ENCODE data around the gene SPOCK1.

SPOCK1 gene

DNA sequence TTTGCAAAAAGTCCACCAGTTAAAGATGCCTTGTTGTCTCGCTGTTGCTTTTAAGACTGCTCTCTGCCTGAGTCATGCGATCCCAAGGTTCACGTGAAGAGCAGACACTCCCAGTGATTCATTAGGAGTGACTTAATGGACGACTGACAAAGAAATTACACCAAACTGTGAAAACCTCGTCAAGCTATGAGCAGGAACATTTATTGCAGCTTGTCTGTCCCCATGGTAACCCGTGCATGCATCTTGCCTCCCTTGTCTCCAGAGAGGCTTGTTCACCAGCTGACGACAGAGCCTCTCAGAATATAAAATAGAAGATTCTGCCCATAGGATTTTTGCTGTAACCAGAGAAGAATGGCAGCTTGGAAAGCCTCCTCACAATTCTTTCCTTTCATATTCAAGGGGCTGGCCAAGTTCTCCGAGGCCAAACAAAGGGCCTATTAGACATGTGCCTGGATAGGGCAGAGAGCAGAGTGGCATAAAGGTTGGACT, 352.7 kb downstream of the SPOCK1 start:
- peak; percentile 91 for DNase-seq (ENCODE audit: low read depth)

DNA sequence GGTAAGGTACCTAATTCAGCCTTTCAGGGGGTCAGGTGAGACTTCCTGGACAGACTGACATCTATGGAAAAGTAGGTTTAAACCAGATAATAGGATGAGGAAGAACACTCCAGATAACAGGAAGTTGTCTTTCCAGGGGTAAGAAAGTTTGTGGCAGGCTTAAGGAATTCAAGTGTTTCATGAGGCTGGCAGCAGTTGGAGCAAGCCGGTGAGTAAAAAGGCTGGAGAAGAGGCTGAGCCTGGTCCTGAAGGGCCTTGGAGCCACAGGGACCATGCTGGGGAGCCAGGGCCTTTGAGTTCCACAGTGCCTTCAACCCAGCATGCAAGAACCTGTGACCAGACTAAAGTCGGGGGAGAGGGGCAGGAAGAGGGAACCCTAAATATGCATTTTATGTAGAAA, 353.4 kb downstream of the SPOCK1 start:
- no peak for DNase-seq (ENCODE audit: low read depth)

DNA sequence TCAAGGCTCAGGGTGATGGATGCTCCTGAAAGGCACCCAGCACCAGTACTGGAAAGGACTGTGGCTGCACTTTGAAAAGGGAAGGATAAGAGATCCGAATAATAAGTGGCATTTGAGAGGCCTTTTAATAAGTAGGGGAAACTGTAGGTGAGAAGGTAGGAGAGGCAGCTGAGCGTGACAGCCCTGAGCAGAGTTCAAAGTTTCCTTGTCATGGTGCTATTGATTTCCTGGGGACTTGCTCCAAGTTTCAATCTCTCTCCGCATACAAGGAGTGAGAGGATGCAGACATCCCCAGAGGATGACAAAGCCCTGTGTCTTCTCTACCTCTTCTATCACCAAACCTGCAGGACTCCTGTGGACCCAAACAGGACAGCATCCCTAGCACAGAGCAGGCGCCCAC, 354.5 kb downstream of the SPOCK1 start:
- DNase-seq (ENCODE audit: low read depth) = no peak

DNA sequence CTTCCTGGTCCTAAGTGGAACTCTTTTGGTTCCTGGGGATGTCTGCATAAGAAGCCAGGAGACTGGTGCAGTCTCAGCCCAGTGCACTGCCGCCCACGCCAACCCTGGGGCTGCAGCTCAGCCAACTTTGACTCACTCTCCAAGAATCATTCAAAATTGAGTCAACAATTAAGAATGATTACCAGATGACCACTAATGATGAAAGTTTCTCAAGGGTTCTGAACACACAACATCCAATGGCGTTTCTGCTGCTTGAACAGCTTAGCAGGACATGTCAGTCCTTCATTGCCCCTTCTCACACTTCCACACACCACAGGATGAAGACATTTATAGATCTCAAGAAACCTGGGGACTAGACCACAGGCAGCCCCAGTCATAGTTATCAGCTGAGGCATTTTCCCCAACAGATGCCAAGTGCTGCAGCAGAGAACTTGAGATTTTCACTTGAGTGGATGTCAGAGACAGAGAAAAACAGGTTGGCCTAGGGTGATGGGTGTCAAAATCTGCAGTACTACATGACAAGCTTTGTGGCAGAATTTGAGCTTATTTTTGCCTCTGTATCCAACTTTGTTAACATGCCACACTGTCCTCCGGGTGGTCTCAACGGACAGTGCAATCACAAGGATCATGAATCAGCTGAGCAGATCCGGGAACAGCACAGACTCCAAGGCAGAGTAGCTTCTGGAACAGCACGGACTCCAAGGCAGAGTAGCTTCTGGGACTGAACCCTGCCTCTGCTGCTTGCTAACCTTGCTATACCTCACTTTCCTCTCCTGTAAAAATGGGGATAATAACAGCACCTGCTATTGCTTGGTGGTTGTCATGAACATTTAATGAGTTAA, 356.1 kb downstream of the SPOCK1 start:
- DNase-seq (ENCODE audit: low read depth) = peak; percentile 82

DNA sequence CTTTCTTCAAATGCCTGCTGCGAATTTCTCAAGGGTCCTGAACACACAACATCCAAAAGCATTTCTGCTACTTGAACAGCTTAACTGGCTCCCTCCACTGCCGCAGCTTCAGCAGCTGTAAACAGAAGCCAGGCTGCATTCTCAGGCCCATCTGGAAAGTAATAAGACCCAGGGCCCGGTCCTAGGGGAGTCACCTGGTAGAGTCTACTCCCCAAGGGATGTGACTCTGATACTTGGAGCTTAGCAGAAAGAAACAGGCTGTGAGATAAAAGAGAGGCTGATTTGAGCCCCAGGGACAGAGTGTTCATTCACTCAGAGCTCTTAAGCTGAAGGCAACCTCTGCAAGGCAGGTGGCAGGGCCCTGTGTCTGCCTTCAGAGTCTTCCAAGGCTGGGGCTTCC, 356.8 kb downstream of the SPOCK1 start:
- DNase-seq (ENCODE audit: low read depth) = no peak

DNA sequence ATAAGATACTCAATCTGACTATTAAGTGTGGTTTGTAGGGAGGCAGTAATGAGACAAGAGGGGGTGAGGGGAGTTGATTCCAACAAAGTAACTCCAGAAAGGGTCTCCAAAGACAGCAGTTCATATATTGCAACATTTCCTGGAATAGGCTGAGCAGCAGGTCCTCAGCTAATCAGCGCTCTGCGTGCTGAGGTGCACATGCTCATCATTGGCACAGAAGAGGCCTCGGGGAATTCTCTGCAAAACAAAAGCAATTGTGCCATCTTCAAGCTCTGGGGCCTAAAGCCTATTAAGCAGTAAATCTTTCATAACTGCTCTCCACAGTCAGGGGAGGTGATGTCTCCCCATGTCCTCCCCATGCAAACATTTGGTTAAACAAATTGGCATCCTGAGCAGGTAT, 357.3 kb downstream of the SPOCK1 start:
- DNase-seq (ENCODE audit: low read depth) = no peak

DNA sequence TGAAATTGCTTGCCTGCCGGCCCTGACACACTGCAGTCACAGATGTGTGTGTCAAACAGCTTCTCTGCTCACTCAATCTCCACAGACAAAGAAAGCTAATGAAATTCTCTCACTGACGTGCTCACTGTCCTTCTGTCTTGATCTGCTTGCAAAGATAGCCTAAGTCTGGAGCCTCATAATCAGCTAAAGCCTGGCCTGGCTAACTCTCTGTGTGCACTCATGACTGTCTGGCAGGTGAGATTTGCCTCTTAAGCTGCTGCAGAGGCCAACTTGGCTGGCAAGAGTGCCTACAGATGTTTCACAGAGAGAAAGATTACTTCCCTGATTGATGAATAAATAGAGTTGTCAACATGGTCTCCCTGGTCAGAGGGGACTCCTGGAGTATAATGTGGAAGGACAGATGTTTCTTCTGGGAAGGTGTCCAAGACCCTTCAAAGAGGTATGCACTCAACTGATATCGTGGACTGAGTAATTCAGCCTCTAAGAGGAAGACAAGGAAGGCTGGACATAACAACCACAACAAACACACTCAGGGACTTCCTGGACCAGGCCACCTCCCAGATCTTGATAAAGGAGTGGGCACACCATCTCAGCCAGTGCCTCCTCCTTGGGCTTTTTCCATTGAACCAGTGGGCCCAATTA, 362.0 kb downstream of the SPOCK1 start:
- DNase-seq (ENCODE audit: low read depth) = no peak

DNA sequence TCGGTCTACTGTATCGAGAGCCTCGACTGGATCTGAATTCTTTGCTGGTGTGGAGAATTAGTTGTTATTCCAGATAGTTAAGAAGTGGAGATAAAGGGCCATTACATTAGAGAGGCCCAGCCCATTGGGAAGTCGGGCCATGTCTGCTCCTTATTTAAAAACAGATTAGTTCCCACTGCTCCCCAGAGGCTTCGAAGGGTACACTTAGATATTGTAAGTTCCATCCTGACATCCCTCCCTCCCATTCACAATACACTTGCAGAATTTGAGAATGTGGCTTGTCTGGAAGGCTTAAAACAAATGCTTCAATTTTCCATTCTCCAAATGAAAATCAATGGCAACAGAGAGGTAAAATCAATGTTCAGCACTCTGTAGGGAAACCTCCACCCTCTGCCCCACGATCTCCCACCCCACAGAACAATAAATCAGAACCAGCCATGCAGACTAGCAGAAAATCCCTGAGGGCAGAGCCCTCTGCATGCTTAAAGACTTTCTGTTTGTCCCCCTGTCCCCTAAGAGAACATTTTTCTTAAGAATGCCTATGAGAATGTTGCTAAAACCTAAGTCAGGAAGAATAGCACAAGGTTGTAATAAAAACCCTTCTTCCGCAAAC, 364.1 kb downstream of the SPOCK1 start:
- no peak for DNase-seq (ENCODE audit: low read depth)

DNA sequence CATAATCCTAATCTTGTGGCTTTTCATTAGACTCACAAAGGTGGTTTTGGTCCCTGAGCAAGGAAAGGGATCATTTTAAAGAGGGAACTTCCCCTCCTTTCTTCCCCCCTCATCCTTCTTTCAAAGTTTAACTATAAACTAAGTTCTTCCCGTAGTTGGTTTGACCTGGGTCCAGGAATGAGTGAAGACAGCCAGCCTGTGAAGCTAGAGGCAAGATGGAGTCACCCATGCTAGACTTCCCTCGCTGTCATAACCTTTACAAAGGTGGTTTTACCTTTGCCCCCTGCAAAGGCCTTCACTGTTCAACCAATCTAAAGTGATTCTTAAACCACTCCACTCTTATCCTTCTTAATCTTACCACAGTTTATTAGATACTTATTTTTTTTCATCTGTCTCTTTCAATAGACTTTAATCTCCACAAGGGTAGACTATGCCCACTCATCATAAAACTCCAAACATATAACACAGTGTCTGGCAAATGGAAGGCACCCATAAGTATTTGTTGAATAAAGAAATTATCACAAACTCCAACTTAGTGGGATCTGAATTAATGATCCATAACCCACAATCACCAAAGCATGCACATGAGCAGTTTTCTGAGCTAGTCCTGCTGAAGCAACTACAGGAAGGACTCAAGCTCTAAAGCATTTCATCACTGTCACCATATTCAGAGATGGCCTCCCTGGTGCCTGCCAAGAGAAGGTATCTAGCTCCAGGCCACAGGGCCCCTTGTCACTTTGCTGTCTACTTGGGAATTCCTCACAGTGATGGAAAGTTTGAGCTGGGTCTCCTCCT, 369.0 kb downstream of the SPOCK1 start:
- DNase-seq (ENCODE audit: low read depth) = no peak

DNA sequence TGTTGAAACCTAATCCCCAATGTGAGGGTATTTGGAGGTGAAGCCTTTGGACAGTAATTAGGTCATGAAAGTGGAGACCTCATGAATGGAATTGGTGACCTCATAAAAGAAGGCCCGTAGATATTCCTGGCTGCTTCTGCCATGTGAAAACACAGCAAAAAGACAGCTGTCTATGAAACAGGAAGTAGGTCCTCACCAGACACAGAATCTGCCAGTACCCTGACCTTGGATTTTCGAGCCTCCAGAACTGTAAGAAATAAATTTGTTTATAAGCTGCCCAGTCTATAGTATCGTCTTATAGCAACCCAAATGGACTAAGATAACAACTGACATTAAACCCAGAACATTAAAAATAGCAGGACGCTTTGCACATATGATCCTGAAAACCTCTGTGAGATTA, 371.1 kb downstream of the SPOCK1 start:
- no peak for DNase-seq (ENCODE audit: low read depth)

DNA sequence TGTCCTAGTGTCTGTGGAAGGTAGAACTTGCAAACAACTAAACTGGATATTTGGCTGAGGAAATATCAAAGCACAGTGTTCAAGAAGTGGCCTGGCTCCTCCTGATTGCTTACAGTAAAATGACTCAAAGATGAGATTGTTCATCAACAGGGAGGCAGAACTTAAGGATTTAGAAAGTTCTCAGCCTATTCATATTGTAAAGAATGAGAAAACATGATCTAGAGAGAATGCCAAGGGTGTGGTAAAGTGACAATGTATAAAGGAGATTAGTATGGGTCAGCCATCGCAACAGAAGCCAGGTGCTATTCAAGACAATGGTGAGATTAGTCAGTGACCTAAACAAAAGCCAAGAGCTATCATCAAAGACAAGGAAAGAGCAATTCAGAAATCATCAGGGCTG, 372.3 kb downstream of the SPOCK1 start:
- DNase-seq (ENCODE audit: low read depth) = no peak

DNA sequence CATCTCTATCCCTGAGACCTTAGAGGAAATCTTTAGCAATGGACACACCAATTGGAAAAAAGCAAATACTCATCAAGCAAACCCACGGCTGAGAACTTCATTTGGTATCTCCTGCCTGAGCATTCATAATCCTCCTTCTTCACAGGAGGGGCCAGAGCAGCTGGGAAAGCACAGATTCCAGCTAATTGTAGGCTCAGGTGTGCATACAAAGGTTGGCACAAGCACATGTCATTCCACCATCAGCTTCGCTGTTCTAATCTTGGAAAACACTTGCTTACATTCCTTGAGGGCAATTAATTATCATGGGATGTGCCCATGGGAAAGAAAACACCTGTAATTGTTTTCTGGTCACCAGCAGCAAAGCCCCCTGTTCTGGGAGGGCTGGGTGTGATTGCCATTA, 376.6 kb downstream of the SPOCK1 start:
- no peak for DNase-seq (ENCODE audit: low read depth)

DNA sequence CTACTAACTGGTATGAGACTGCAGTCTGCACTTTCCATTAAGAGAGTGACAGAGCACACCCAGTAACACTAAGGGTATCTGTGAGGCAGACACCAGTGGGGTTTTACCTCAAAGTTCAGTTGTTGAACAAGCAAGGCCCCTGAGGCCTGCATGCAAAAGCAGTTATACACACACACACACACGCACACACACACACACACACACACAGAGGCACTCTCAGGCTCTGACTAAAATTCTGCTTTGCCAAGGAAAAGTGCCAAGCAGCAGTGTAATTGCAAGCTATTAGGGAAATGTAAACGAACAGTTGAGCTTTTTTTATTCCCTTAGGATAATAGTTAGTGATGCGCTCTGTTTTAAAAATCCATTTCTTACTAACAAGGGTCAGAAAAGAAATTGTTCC, 377.1 kb downstream of the SPOCK1 start:
- no peak for DNase-seq (ENCODE audit: low read depth)

DNA sequence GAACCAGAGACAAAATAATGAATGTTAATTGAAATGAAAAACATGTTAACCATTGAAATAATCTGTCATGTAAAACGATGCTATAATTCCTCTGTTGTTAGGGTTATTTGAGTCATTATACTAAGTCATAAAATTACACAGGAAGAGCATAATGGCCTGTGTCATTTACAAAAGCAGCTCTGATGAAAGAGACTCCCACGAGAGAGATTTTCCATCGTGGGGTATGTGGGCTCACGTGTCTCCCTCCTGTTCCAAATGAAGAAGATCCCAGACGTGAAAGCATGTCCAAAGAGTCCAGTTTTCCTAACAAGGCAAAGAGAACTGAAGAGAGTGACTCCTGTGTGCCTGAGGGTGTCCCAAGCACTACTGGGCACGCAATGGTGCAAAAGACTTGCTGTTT, 379.8 kb downstream of the SPOCK1 start:
- DNase-seq (ENCODE audit: low read depth) = no peak

DNA sequence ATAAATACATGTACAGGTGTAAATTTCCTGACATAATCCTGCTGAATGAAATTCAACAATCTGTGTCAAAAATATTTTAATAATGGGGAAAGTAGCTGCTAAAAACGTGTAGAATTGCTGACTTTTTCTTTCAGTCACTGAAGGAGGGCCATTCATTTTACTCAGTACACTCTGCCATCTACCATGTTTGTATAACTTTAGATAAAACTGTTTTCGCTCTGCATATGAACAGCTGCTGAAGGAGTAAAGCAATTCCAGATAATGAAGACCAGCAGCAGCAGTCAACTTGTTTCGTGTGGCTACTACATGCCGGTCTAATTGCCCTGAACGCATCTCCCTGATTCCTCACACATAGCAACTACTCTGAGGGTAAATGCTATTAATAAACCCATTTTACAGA, 380.5 kb downstream of the SPOCK1 start:
- DNase-seq (ENCODE audit: low read depth) = no peak

DNA sequence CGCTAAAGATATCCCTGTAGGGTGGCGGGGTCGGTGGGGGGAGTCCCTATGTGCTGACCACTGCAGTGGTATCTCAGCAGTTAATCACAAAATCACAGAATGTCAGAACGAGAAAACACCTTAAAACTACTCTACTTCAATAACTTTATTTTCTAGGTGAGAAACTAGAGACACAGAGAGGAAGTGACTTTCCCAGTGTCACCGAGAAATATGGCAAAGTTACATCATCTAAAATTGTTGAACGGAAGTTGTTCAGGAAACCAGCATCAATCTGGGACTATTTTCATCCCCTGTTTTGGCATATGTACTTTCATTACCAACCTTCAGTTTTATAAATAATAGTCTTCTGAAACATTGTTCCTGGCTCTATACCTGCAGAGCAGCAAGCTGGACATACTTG, 384.0 kb downstream of the SPOCK1 start:
- no peak for DNase-seq (ENCODE audit: low read depth)

DNA sequence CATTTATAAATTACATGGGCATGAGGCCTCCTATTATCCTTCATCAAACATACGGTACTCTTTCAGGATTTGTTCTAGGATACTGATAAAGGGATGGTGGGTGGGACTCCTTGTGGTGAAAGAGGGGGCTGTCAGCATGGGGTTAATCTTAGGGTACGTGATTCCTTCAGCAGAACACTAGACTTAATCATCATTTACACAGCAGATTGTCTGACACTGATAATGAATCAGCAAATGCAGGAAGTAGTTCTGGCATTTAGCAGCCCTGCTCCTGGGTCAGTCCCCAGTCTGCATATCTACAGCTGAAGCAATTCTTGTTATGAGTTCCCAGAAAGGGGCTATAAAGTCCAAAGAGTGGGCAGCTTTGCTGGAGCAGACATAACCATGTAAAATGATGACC, 384.6 kb downstream of the SPOCK1 start:
- DNase-seq (ENCODE audit: low read depth) = peak; percentile 23

DNA sequence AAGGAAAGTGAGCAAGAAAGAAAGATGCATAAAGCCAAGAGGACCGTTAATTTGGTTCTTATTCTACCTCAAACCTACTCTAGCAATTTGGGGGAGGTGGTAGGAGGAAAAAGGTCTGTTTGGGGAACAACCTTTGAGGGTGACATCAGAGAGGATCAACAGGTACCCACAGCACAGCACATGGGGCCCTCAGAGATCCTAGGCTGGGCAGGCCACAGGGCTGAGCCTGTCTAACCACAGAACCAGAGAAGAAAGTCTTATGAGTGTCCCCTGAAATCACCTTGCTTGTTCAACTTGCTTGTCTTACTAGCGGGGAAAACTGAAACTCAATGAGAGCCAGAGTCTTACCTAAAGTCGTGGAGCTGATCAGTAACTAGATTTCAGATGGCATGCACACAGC, 385.2 kb downstream of the SPOCK1 start:
- DNase-seq (ENCODE audit: low read depth) = no peak

DNA sequence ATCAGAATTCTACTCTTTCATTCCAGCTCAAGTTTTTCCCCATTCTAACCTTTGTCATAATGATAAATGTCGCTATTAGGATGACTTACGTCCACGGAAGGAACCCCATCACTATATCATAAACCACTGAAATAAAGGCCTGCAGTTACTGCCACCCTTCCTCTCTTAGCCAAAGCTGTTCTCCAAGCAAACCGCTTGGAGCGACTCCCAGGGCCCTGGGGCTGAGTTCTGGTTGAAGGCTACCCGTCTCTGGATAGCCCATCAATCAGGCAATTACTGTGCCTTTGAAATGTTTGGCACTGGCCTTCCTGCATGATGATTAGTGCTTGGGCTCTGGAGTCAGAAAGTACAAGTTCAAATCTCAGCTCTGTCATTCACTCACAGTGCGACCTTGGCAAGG, 386.0 kb downstream of the SPOCK1 start:
- no peak for DNase-seq (ENCODE audit: low read depth)

DNA sequence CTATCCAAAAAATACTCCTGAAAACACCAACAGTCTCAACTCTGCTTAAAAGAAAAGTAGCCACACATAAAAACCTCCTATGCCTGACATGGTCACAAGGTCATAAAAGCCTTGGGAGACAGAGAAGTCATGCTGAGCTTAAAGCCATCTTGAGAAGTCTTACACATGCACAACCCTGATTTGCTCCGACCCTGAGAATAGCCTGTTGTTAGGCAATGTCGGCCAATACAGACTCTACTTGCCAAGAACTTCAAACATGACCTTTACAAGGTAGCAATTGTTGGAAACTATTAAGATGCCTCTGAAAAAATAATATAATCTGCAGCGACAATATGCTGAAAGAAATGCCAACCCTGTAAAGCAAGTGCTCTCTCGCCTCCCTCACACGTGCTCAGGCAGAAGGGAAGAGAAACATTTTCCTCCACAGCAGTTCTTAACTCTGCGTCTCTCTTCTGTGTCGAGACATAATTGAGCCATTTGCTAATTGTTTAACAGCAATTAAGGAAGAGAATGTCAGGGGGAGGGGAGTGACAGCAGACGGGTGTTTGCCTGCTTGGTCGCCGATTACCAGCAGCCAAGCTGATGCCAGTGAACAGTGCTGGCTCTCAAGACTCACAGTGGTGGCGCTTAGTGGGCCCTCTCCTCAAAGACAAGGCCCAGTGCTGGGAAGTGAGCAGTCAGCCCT, 393.6 kb downstream of the SPOCK1 start:
- no peak for DNase-seq (ENCODE audit: low read depth)

DNA sequence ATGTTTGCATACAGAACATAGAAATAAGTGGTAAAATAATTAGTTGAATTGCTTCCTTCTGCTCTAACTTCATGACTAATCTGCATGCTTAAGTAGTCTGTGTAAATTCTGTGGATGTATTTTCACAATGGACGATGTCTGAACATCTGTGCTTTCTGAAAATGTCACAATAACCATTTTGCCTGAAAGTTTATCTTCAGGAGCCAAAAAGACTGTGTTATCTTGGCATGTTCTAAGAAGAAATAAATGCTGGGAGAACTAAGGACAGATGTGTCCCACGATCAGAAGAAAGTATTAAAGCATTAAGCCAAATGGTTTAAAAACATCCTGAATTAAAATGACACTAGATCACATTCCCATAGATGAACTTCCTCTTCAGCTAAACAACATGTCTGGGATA, 397.6 kb downstream of the SPOCK1 start:
- no peak for DNase-seq (ENCODE audit: low read depth)

DNA sequence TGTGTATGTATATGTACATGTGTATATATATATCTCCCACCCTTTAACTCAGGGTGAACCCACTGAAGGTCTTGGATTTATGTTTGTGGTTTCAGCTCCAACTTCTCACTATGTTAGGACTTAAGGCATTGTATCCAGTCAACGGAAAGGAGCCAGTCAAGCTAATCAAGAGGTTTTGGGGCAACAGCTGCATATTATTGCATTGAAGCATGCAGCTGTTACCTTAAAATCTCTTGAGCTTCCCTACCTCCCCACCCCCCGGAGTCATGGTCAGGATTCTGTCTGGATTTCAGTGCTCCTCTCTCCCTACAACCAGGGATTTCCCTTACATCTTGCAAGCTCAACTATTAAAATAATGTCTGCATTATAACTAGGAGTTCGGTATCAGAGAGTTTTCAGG, 399.5 kb downstream of the SPOCK1 start:
- DNase-seq (ENCODE audit: low read depth) = no peak

Measured in non-pigmented ciliary epithelial cell (primary cell).